ENCODE measurements around the gene CEP95.

Gene CEP95

GRCh38 chr17:64519601-64520000 is 12.8 kb downstream of the CEP95 start:
- no peak for DNase-seq

DNA sequence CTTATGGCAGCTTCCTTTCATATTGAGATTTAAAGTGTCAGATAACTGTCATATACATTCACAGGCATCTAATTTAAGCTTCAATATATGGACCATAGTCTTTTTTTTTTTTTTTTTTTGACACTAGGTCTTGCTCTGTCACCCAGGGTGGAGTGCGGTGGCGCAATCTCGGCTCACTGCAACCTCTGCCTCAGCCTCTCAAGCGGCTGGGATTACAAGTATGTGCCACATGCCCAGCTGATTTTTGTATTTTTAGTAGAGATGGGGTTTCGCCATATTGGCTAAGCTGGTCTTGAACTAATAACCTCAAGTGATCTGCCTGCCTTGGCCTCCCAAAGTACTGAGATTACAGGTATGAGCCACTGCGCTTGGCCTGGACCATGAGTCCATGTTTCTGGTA is 13.6 kb downstream of the CEP95 start:
- DNase-seq: no peak

GRCh38 chr17:64527914-64528313 is 21.1 kb downstream of the CEP95 start:
- DNase-seq: no peak

- no peak for DNase-seq
Observed at GRCh38 chr17:64529221-64529620, 22.4 kb downstream of the CEP95 start.

- no peak for DNase-seq
Observed at GRCh38 chr17:64531955-64532371, 25.2 kb downstream of the CEP95 start.

- no peak for DNase-seq
Observed at GRCh38 chr17:64532409-64532808, 25.6 kb downstream of the CEP95 start.

DNA sequence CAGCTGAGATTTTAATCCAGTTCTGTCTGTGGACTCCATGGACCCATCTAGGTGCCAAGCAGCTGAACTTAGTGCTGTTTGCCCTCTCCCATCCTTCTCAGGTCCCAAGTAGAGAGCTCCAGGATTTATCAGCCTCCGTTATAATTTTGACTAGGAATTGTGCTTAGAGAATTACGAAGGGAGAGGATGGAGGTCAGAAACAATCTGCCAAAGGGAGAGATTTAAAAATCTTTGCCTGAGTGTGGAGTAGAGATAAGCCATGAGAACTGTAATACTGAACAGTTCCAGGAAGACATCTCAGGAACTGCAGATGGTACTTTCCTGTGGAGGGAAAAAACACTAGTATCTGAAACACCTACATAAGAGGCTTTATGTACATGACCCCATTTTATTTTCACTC is 27.0 kb downstream of the CEP95 start:
- no peak for DNase-seq

DNA sequence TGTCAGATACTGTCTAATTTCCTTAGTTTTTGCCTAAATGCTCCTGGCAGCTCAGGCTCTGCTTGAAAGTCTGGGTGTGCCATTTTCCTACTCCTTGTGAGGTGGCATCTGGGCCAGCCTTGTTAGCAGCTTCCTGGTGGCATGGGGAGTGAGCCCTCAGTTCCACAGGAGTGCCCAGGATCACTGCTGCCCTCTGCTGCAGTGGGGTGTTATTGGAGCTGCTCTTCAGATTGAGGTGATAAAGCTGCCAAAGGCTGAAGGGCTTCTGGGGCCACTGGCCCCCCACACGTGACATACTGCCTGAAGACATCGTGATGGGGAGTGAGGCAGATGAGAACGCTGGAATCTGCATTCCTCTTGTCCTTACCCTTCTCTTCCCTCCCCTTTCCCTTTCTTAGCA is 27.4 kb downstream of the CEP95 start:
- peak; percentile 15 for DNase-seq

GRCh38 chr17:64535357-64535756 is 28.6 kb downstream of the CEP95 start:
- DNase-seq: no peak

- no peak for DNase-seq
Observed at GRCh38 chr17:64536913-64537312, 30.1 kb downstream of the CEP95 start.

DNA sequence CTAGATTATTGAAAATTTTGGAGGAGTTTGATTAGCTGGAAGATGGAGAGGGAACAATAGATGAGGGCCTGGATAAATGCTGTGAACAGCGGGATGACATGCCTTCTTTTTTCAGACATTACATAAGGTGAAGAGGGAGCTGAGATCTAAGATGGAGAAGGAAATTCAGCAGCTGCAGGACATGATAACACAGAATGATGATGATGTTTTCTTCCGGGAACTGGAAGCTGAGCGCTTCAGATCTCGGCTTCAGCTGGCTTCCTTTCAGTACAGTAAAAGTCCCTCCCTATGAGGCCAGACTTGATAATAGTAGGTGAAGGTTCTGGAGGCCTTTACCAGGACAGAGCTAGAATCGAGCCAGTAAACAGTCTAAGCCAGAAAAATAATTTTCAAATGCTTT is 30.7 kb downstream of the CEP95 start:
- DNase-seq: no peak

- DNase-seq: no peak
Observed at GRCh38 chr17:64538508-64539130, 31.8 kb downstream of the CEP95 start.

GRCh38 chr17:64540118-64540776 is 33.5 kb downstream of the CEP95 start:
- DNase-seq: no peak

GRCh38 chr17:64544742-64545141 is 38.0 kb downstream of the CEP95 start:
- no peak for DNase-seq

DNA sequence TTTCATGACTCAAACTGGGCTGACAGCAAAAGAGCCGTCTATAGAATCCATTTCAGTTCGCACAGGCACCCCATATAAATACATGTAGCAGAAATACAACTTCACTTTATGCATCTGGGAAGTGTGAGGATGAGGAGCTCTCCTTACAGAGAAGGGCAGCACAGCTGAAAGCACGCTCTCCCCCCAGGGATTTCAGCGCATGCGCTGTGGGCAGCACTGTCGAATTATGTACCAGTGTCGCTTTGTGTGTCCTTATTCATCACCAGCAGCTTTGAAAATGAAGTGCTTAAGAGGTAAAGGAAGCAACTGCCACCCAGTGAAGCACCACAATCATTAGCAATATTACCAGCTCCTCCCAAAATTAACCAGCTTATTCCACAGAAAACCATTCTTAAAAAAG is 39.9 kb downstream of the CEP95 start:
- no peak for DNase-seq

DNA sequence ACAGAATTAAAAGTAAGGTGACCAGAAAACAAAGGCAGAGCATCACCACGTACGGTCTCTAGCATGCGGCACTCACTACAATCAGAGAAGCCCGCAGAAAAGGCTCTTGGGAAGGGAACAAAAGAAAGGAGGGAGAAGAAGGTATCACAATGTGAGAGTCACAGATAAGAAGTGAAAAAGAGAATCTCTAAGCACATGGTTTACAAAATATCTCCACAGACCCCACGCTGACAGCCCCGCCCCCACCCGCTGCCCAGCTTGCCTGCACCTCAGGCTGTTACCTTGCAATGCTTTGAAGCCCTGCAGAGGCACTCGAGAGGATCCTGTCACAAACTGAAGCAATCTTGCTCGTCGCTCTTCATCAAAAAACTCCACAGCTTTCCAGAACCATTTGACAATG is 40.5 kb downstream of the CEP95 start:
- no peak for DNase-seq

GRCh38 chr17:64551461-64551860 is 44.7 kb downstream of the CEP95 start:
- DNase-seq: no peak

DNA sequence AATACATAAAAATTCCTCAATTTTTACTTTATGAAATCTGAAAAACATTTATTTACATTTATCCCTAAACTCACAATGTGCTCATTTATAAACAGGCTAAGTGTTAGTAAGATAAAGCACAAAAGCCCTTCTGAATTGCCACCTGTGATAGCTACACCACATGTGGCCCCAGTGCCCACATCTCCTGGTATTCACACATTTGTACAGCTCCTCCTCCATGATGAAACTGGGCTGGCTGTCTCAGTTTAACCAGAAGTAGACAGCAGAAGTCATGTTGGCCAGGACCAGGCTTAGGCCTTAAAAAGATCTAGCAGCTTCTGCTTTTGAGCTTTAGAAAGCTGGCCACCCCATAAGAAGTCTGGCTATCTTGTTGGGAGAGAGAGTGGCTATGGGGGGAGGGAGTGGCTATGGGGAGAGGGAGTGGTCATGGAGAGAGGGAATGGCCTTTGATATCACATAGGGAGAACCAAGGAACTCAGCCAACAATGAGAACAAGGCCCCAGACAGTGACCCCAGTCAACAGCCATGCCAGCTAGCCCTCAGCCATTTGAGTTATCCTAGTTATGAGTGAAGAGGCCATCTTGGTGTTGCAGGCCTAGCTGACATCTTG is 47.4 kb downstream of the CEP95 start:
- DNase-seq: no peak

- DNase-seq: no peak
Observed at GRCh38 chr17:64555281-64555680, 48.5 kb downstream of the CEP95 start.

GRCh38 chr17:64564098-64564497 is 57.3 kb downstream of the CEP95 start:
- DNase-seq: no peak

GRCh38 chr17:64565563-64565962 is 58.8 kb downstream of the CEP95 start:
- no peak for DNase-seq

DNA sequence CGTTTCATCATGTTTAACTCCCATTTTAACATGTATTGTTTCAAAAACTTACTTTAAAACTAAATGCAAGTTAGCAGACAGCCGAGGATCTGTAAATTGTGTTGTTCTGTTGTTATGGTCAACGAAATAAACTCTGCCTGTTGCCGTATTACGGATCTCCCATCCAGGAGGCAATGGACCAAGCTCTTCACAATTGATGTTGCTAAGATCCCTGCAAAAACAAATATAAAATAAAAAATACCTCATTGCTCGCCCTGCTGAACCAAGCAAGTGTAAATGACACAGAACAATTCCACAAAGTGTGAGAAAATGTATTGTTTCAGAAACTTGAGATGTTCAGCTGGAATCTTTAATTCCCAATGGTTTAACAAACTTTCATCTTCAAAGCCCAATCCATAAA is 65.0 kb downstream of the CEP95 start:
- DNase-seq: no peak

- peak; percentile 30 for DNase-seq
Observed at GRCh38 chr17:64572682-64573154, 65.9 kb downstream of the CEP95 start.

DNA sequence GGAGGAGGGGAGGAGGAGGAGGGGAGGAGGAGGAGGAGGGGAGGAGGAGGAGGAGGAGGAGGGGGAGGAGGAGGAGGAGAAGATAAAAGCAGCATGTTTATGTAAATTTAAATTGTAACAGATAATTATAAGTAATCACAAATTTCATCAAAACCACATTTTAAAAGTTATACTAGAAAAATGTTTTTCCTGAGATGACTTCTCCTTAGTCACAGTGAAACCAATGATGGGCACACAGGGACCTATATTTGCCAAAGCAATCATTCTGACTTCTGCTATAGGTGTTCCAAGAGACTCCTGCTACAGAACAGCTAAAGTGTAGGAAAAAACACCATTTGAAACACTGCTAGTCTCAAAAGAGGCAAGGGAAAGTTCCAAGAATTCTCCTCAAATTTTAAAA is 66.4 kb downstream of the CEP95 start:
- DNase-seq: no peak

DNA sequence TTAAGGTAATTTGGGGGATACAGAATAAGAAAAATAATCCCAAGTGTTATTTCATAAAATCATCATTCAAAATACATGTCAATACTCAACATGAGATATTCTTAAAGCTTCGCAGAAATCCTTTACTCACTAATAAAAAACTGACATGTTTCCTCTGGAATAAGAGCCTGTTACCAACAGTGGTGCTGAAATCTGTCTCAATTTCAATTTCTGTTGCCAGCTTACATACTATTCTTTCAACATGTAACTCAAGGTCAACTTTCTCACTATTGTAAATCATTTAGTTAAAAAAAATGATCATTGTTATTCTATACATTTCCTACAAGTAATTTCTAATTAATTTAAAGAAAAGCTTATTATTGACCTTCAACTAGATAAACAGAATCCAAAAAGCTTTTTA is 67.9 kb downstream of the CEP95 start:
- DNase-seq: no peak

All from CD4-positive, alpha-beta T cell treated with Interleukin-17A for 1 hour (primary cell).